NCI-H1930 (cell line): ENCODE measurements around the gene C4orf50.
A peak's percentile ranks its signal among the peaks of the same experiment; 100 is the strongest.
"Not testable (repeated sequence)": the region's sequence is repeated elsewhere in the genome, so short reads cannot be mapped to it uniquely, and the experiment has no call there.

Experiments used
- DNase-seq, 2 experiments: peaks; one replicate each; lab custom pipeline; 2025; lab: John Stamatoyannopoulos, UW

Gene C4orf50

DNA sequence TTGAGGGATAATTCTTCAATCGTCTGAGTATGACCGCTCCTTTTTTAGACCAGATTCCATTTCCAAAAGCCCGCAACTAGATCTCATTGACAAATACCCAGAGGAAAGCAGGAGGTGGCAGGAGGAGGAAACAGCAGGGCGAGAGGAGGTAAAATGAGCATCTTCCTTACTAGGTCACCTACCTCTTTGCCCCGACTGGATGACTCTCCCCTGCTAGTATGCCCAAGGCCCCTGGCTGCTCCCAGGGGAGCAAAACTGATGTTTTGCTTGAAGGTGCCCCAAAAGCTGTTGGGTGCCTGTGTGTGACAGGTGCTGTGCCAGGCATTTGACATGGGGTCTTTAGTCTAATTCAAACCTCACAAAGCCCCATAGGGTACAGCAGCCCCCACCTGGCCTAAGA is 48.9 kb downstream of the C4orf50 start:
- no peak for DNase-seq

DNA sequence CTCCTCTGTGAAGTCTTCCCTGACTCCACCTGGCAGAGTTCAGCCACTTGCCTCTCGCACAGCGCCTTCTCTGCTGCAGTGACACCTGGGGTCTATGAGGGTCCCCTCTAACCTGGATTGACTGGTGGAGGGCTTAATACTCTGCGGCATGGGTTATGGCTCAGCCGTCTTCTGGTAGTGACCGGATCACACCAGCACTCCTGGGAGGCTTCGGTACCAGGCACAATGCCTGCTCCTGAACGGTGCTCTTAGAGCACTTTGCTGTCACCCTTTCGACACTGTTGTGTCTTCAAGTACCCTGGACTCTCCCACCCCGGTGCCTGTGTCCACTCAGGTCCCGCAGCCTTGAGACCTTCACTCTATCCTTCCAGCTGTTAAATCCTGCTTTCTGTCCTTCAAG is 50.0 kb downstream of the C4orf50 start:
- DNase-seq: no peak

DNA sequence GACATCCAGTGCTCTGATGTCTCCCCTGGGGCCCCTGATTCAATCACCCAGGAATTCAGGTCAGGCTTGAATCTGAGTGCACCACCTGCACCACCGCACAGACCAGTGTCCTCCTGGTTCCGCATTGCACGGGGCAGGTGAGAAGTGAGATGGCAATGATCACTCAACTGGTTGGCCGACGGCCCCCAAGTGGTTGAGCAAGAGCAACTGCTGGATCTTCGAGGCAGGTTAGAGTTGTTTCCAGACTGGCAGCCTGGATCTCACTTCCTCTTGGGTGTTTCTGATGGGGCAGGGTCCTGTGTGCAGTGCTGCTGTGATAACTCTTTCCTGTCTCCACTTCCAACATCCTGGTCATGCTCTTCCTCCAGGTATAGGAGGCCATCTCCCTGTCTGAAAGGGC is 50.4 kb downstream of the C4orf50 start:
- no peak for DNase-seq

DNA sequence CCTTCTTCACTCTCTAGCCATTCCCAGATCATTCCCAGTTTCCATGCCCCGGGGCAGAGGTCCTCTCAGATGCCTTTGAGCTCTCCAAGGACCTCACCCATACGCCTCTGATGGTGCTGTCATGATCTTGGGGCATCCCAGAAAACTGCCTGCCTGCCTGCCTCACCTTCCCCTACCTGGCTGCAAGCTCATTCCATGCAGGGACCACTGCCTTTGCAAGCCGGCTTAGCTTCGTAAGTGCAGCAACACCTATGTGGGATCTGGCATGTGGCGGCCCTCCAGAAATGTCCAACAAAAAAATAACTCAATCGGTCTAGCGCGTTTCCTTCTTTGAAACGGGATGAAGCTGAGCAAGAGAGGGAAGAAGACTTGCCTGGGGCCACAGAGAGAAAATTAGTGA is 53.0 kb downstream of the C4orf50 start:
- DNase-seq: no peak

DNA sequence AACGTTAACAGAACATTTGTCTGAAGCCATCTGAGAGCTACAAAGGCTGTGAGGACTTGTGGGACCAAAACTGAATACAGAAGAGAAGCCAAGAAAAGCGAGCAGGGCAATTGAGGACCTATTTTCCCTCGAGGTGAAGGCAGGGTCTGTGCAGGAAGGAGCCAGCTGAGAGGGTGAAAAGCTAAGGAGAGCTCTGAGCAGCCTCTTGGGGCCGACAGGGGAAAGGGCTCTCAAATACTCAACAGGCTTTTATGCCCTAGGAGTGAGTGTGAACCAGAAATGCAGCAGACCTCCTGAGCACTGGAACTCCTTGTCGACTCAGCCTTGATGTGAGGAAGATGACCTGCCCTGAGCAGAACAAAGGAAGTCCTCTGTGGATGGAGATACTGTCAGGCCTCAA is 54.2 kb downstream of the C4orf50 start:
- DNase-seq: no peak

DNA sequence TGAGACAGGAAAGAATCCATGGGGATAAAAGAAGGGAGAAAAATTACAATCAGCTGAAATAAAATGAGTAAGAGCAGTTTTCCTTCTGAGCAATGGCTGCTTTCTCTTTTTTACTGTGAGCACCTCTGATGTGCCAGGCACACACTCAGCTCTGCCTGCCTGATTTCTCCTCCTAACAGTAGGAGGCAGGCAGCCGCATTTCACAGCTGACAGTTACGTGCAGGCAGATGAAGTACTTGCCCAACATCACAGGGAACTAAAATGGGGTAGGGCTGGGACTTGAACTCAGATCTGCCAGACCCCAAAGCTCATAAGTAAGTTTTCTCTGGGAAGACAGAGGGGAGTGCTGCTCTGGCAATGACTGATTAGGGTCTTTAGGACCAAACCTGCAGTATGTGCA is 54.6 kb downstream of the C4orf50 start:
- DNase-seq: no peak

DNA sequence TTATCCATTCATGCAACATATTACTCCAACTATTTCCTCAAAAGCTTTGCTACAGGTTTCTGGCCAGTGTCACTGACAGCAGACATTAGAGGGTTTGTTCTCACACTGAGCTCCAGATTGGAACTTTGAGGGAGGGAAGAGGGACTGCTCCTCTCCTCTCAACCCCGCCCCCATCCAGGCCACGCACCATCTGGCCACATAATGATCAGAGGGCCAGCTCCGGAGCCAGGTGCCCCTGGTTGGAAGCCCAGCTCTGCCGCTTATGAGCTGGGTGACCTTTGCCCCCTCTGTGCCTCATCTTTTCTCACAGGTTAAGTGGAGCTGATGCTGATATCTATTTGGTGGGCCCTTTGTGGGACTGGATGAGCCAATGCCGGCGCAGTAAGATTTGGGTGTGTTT is 55.8 kb downstream of the C4orf50 start:
- DNase-seq: no peak

DNA sequence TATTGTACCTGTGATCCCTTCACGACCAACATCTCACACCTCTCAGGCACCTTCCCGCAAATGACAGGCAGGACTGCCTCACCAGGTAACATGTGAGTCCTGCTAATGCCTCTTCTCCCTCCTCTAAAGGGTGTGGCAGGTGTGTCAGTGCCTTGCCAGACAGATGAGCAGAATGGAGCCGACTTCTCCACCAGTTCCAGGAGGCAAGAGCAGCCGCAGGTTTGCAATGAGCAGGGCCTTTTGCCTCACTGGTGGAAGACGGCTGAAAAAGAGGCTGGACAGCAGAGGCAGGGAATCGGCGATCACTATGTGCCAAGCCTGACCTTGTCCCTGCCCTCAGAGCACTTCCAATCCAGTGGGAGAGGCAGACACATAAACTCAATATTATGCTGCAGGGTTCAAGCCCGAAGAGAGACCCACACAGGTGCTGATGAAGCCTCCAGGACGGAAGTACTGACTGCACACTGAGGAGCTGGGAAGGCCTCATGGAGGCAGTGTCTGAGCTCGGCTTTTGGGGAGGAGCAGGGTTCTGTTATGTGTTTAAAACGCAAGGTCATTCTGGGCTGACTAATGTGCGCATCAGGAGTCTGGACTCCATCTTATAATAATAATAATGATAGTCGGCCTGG is 57.9 kb downstream of the C4orf50 start:
- no peak for DNase-seq

DNA sequence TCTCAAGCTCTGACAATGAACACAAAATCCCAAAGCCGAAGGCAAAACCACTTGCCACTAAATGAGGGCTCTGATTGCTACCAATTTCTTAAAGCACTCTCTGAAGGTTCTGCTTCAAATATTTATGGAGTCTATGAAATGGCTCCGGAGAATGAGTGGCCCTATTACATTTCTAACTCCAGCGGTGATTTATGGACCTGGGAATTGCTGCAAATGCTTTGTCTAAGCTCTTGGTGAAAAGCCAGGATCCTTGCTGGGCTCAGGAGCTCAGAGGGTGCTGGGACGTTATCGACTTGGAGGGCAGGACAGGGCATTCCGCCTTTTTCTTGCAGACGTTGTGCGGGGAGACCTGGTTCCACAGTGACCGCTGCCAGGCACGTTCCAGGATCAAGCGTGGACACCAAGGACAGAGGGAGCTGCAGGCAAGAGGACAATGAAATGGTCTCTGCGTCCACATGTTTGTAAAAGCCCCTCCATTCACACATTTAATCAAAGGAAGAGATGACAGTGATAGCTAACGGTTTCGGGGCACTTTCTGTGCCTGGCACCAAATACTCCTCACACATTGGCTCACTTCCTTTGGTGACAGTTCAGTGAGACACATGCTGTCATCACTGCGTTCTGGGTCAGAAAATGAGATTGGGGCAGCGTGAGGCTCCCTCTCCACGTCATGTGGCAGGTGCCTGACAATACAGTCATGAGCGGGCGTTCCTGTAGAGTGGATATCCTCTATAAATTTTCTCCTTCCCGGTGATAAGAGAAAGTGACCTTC is 58.8 kb downstream of the C4orf50 start:
- no peak for DNase-seq

DNA sequence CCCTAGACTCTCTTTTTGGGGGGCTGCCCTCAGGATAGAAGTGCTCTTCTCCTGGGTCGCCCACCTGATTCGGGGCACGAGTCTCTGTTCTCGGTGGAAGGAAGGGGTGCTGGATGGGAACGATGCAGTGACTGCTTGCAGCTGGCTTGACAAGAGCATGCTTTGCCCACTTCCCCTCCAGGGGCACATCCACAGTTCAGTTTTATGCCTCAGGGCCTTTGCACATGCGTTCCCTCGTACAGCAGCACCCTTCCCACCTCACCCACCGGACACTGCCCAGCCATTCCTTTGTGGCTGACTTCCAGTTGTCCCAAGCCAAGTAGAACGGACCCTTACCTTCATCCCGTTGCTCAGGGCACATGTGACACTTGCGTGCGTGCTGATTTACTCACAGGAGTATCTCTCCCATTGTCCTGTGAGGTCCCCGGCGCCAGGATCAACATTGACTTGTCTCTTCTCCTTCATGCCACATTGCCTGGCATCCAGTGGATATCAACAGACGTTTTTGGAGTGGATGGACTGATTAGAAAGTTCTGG is 60.0 kb downstream of the C4orf50 start:
- DNase-seq: no peak

DNA sequence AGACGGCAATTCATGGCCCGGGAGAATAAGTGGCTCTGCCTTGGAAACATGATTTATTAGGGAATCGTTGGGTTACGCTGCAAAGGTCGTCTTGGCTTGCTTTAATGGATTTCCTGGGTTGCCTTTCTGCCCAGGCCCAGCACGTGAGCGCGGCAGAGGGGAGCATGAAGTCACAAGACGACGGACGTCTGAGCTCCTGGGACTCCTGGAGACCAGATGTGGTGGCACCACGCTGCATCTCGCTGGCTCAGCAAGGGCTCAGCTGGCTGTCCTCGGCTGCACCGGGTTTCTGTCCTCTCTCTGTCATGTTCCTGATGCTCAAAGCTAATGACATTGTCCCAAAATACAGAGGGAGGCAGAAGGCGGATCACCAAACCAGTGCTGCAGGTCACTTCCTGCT is 61.2 kb downstream of the C4orf50 start:
- no peak for DNase-seq

DNA sequence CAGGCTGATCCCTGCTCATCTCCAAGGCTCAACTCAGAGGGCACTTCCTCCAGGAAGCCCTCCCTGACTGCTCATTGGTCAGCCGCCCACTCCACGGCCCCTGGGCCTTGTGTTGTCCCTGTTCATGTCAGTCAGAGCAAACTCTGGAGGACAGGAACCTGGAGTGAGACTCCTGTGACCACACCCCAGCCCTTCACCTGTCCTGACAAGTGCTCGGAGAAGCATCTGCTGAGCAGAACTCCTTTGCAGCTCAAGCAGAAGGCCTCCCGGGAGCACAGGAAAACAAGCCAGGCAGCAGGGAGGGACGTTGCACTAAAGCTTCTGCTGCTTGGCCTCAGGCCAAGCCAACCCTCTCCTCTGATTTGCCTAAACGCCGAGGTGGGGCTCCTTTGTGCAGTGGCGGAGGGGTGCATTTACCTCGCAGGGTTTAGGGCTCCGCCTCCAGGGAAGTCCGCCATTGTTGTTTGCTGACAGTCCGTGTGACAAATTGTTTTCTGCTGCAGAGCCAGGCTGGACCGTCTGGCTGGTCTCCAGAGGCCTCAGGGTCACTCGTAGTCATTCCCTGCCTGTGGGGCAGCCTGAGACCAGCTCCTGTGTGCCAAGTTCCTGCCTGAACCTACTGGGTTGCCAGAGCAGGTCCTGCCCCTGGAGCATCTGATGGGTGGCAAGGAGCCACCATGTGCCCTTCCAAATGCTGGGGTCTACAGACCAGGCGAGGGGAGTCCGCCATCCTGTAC is 61.8 kb downstream of the C4orf50 start:
- DNase-seq: peak; percentile 14 to 16

DNA sequence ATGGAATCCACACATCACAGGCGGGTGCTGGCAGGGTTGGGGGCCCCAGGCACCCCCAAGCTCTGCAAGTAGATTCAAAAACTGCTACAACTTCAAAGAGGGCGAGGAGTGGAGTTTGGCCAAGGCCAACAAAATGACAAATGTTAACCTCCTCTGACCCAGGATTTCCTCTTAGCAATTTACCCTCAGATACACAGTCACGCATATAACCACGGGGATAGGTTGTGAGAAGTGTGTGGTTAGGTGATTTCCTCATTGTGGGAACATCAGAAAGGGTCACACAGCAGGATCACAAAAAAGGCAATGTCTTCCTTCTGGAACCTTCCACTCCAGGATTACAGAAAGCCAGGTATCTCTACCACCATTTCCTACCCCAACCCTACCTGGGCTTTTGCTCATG is 62.4 kb downstream of the C4orf50 start:
- no peak for DNase-seq

DNA sequence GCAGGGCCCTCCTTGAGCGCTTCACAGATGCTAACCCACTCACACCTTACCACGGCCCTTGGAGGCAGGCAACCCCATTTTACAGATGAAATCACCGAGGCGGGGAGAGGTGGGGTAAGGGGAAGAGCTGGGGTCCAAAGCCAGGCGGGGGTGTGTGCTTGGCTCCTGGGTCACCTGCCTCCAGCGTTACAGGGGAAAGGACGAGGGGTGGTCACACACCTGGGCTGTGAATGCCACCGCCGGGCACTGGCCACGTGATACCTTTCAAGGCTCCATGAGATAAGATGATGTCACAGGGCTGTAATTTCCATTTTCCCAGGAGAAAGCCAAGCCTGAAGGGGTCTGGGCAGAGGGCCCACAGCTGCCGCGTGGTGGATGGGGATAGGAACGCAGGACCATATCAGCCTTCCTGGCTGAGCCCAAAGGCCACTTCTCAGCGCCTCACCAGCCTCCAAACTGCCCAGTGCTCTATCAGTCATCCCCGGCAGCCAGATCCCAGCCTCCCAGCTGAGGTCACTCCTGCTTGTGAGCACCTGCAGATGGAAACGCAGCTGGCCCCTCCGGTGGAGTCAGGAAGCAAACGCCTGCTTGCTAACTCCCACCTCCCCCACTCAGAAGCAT is 62.9 kb downstream of the C4orf50 start:
- peak in 1 of 2 experiments; percentile 2 for DNase-seq

DNA sequence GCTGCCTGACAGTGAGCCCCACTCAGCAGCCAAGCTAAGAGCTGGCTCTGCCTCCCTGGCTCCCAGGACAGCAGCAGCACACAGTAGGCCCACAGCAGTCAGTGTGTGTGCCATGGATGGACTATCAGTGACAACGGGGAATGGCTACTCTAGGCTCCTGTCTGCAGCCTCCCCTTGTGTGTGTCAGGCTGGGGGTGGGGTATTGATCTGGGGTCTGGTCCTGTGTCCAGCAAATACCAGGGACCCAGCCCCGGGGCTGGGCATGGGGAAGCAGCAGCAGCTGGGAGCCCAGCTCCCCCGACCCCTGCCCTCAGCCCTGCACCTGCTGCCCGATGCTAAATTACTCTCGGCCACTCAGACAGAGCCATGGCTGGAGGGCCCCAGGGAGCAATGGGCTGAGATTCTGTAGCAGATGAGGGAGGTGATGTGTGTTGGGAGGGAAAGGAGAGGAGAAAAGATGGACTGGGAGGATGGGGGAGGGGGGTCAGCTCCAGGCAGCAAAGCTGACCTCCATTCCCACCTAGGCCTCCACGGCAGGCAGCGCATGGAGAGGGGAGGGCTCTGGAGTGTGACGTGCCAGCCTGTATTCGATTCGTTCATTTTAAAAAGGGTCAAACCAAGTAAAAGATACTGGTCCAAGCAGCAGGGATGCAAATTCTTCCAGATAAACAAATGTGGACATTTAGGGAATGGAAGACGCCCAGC is 64.0 kb downstream of the C4orf50 start:
- no peak for DNase-seq

DNA sequence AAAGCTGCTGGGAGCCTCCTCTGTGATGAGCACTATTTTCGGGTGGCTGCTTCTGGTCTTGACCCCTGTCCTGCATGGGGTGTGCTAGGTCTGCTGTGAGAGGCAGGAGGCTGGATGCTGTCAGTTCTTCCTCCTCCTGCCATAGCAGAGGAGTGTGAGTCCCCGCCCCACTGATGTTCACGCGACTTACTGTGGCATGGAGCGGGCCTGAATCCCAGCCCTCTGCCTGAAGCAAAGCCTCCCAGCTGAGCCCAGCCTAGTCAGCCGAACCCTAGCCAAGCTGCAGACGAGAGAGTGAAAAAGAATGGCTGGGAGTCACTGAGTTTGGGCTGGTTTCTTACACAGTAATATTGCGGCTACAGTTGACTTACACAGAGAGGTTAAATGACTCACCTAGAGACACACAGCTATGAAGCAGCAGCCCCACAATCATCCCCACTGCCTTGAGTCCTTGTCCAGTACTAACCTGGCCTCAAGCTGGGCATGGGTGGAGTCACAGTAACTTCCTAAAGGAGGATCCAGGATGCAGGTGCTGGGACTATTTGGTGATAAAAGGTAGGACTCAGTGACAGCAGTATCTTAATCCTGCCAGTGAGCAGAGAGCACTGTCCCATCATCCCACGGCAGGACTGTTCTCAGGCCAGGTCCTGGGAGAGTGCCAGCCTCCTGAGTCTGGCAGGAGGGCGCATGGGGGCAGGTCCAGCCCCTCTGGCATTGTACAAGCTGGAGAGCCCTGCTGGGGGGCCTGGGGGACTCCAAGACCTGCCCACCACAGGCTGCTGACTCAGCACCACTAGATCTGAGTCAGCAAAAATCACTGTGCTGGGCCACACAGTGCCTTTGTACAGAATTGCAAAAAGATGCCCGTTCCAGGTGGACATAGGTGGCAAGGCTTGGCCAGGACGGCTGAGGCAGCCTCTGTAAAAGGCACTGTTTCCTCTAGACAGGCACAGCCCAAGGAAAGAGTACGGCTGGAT is 65.0 kb downstream of the C4orf50 start:
- DNase-seq: no peak

DNA sequence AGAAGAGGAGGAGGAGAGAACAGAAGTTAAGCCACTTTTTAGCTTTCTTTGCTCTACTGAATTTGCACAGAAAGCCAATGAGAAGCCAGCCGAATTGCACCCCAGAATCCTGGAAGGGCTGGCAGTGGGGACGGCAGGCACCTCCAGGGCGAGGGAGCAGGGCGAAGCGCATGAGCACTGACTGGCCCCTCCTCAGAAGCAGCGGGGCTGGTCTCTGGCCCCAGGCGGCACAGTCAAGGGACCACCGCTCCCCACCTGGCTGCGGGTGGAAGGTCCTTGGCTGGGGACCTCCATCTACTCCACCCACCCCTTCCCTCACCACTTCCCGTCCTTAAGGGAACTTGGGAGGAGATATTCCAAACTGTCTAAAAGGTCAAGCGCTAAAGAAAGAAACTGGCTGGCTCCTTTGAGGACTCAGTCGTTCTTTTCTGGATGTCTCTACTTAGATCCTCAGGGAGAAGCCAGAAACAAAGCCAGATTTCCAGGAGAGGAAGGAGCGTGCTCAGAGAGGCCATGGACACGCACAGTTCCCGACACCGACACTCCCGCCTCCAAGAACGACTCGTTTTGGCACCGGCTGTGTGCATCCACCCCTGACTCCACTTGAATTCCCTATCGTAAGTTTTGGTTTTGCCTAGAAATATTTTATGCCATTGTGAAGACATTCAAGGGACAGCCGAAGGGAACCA is 65.8 kb downstream of the C4orf50 start:
- no peak for DNase-seq

DNA sequence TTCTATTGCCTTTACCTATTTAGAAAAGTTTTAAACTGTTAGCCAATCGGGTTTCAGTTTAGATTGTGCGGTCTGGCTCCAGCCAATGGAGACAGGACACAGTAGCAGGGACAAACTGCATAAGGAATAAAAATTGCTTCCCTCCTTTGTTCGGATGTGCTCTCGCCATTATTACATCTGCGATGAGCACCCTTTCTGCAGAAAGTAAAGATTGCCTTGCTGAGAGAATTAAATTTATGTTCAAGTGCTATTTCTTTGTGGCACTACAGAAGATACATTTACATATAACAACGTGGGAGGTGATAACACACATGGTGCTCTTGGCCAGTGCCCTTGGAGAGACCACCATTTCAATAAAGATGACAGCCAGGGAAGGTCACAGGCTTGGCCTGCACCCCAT is 71.6 kb downstream of the C4orf50 start:
- DNase-seq: not testable (repeated sequence)

DNA sequence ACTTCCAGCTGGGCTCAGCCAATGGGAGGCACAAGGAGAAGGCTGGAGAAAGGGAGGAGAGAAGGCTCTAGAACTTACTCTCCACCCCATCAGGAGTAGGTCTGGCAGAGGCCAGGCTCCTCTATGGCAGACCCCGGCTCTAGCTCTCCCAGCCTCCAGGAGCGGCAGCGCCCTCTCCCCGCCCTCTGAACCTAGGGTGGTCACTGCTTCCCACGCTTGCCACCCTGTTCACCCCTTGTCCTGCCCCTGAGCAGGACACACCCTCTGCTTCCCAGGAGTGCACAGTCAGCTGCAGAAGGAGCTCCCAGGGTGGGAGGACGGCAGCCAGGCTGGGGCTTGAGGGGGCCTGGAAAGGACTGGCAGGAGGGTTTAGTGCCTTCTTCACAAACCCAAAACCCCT is 72.3 kb downstream of the C4orf50 start:
- no peak for DNase-seq

DNA sequence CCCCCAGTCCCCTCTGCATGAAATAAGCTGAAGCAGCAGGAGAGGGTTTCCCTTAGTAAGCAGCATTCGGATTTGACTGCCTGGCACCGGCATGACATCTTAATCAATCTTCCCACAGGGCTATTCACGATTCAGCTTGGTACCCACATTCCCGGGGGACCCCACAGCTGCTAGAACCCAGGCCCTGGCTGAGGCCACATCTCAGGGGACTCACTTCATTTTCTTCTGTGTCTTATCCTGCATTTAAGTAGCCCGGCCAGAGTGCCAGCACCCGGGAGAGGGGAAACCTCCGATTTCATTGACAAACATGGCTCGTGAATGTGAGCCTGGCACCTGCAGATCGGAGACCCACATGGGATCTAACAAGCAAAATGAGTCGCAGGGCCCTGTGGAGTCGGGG is 73.1 kb downstream of the C4orf50 start:
- DNase-seq: no peak
